AG04450 (cell line): ENCODE data around the gene A3GALT2. TPM values are rescaled to one million over a fixed set of nuclear protein-coding genes. Genes with fewer than 3 reads are reported as not detected.
A peak's percentile ranks its signal among the peaks of the same experiment; 100 is the strongest.

Experiments
- CTCF ChIA-PET: fragments of 300-600, 350-600 bp; formaldehyde crosslinking; extraction: SDS; loops from one replicate; lab custom pipeline; 2022; ENCODE audit warnings: antibody characterized with exemption, inconsistent platforms; lab: Charles Lee
- POLR2A ChIA-PET: fragments of 350-600 bp; formaldehyde crosslinking; extraction: SDS; loops from one replicate; lab custom pipeline; 2021; ENCODE audit warnings: antibody characterized with exemption, inconsistent platforms; lab: Yijun Ruan, JAX
- DNase-seq: peaks from one replicate; pipeline ENCODE4 v3.0.0-alpha.2; 2011; ENCODE audit warnings: low read depth, low spot score
- H3K27ac ChIP-seq: one replicate; pipeline ENCODE4 v1.5.1; 2012; ENCODE audit warnings: low read depth, low read length, control low read depth
- H3K27me3 ChIP-seq: one replicate; pipeline ENCODE4 v1.6.0; 2012; ENCODE audit warnings: low read length; ENCODE audit not compliant: control insufficient read depth, insufficient read depth
- H3K4me3 ChIP-seq: 2 replicates; pipeline ENCODE4 v1.5.1; 2011; ENCODE audit warnings: mild to moderate bottlenecking, low read depth, low read length, control low read depth
- H3K9me3 ChIP-seq: 2 replicates; pipeline ENCODE4 v1.5.1; 2012; ENCODE audit warnings: low read length; ENCODE audit not compliant: control insufficient read depth, insufficient read depth
- CTCF ChIP-seq: IDR thresholded peaks from 2 replicates; pipeline ENCODE4 v1.5.1; 2011; ENCODE audit warnings: low read depth, low read length, control low read depth, inconsistent platforms
- polyA plus RNA-seq: library from polyadenylated mRNA; depleted of rRNA; stranded (reverse); fragments of >200 nt; gene quantifications from 2 replicates; pipeline ENCODE4 v1.2.3, GENCODE V29; 2011

Gene A3GALT2
- polyA plus RNA-seq, 1 experiment = not detected

DNA sequence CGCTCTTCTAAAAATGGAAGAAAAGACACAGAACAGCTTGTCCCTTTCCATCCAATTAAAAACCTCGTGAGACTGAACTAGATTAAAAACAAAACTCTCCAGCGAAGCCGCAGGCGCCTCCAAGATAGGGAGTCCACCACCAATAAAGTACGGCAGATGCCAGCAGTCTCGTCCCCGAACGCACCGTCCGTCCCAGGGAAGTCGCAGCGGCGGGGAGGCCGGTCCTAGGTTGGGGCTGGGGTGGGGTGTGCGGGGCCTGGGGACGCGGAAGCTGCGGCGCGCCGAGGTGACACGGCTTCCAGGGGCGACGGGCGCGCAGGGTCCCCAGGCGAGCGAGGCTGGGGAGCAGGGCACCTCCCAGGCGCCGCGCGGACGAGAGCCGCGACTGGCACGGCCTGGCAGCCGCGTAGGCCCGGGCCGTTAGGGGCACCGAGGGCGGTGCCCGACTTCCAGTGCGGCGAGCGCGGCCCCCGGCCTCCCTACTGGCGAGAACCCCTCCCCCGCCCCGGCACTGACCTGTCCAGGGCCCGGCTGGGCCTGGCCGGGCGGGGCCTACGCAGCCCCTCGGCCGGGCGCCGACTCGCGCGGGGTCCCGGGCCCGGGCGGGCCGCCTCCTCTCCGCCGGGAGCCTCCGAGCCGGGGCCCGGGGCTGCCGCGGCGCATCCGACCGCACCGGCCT is 28.3 kb upstream of the A3GALT2 start:
- no peaks in the 10 kb centered on the region for H3K27me3 ChIP-seq
- H3K27ac ChIP-seq = peak overlapping the region; percentile 86
- no peaks in the 10 kb centered on the region for H3K9me3 ChIP-seq
- DNase-seq = no peak
- ChIA-PET POLR2A (interaction anchor here (0.6 to 2.2 kb wide), 15 partner anchors 11 to 1964 kb away, joined by 3 to 11 read pairs (median 5); partner anchors contain the start of gene A3GALT2), CTCF (interaction anchor here (0.6 to 2.6 kb wide), 2 partner anchors 53 to 209 kb away, joined by 3 to 10 read pairs; no protein-coding TSS in a partner anchor)
- peak overlapping the region; percentile 87 for H3K4me3 ChIP-seq
- TF ChIP-seq CTCF = no peak

GRCh38 chr1:33348676-33349080 is 27.8 kb upstream of the A3GALT2 start:
- Histone ChIP-seq H3K4me3 (peak overlapping the region; percentile 87), H3K27ac (peak overlapping the region; percentile 86), H3K27me3 (no peaks in the 10 kb centered on the region), H3K9me3 (no peaks in the 10 kb centered on the region)
- ChIA-PET POLR2A (interaction anchor here (0.7 to 2.2 kb wide), 3 partner anchors 10 to 108 kb away, joined by 4 to 9 read pairs (median 5); no protein-coding TSS in a partner anchor), CTCF (interaction anchor here (1.8 kb wide), 1 partner anchor 53 kb away, joined by 6 read pairs; no protein-coding TSS in a partner anchor)
- no peak for DNase-seq
- no peak for TF ChIP-seq CTCF

DNA sequence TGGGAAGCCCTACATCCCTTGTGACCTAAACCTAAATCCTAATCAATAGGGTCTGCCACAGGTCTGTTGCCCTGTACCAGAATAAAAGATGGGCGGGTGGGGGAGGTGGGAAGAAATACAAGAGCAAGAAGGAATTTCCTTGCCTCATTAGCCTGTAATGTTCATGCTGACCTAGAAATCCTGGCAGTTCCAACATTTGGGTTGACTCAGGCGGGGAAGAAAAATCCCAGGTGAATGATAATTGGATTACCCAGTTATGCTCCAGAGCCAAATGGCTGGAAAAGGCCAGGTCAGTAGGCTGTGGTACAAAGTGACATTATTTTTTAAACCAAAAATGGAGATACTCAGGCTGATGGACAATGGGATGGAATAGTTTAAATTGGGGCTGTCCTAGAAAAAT is 27.3 kb upstream of the A3GALT2 start:
- POLR2A ChIA-PET = interaction anchor here (0.7 to 1.7 kb wide), 3 partner anchors 10 to 109 kb away, joined by 4 to 6 read pairs (median 5); no protein-coding TSS in a partner anchor
- no peak for DNase-seq

DNA sequence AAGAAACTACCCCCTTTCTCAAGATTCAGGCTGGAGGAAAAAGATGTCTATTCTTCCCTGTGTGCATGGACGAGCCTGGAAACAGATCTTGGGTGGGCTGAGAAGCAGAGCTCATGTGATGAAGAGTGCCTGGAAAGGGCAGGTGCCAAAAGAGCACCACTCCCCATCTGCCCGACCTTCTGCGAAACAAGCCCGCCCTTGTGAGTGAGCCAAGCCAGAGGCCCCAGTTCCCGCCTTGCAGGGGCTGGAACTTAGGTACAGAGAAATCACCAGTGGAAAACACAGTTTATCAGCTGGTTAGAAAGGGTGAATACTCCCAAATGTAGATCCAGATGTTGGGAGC is 26.7 kb upstream of the A3GALT2 start:
- H3K27me3 ChIP-seq = no peaks in the 10 kb centered on the region
- no peaks in the 10 kb centered on the region for H3K9me3 ChIP-seq
- H3K4me3 ChIP-seq = peak overlapping the region; percentile 87
- H3K27ac ChIP-seq = peak overlapping the region; percentile 86
- POLR2A ChIA-PET = interaction anchor here (1.0 to 1.7 kb wide), 3 partner anchors 9 to 28 kb away, joined by 4 to 6 read pairs (median 4); no protein-coding TSS in a partner anchor
- CTCF ChIA-PET = interaction anchor here (1.3 to 1.8 kb wide), 3 partner anchors 52 to 124 kb away, joined by 5 to 7 read pairs (median 6); no protein-coding TSS in a partner anchor
- TF ChIP-seq CTCF = no peak
- DNase-seq = no peak

More for the DNA sequence above, 27.3 kb upstream of the A3GALT2 start:
- H3K27ac ChIP-seq = peak overlapping the region; percentile 86
- no peaks in the 10 kb centered on the region for H3K27me3 ChIP-seq
- no peak for TF ChIP-seq CTCF
- H3K9me3 ChIP-seq = no peaks in the 10 kb centered on the region
- CTCF ChIA-PET = interaction anchor here (1.3 to 1.8 kb wide), 2 partner anchors 53 to 108 kb away, joined by 5 to 6 read pairs; no protein-coding TSS in a partner anchor
- H3K4me3 ChIP-seq = peak overlapping the region; percentile 87
